Ascending aorta (tissue), 2 donors: ENCODE measurements around the gene SORCS1. TPM values are rescaled to one million over a fixed set of nuclear protein-coding genes. Genes with fewer than 3 reads are reported as not detected.

ENCODE experiments used
- DNase-seq, 2 donors: peaks; one replicate each; pipeline ENCODE4 v3.0.0-alpha.2; 2019; ENCODE audit warnings: low spot score in 2 of 2
- H3K27ac ChIP-seq, 2 donors: fragments of 200-600 bp; sonication (generic); one replicate each; pipeline ENCODE4 v1.5.1; 2016 to 2017; ENCODE audit warnings: mild to moderate bottlenecking in 1 of 2
- H3K27me3 ChIP-seq: fragments of 200-600 bp; sonication (generic); one replicate; pipeline ENCODE4 v1.5.1; 2017
- H3K36me3 ChIP-seq, 2 donors: fragments of 200-600 bp; sonication (generic); one replicate each; pipeline ENCODE4 v1.5.1; 2016
- H3K4me1 ChIP-seq, 2 donors: fragments of 200-600 bp; sonication (generic); one replicate each; pipeline ENCODE4 v1.5.1; 2016 to 2017; ENCODE audit warnings: mild to moderate bottlenecking in 1 of 2
- H3K4me3 ChIP-seq, 2 donors: fragments of 200-600 bp; sonication (generic); one replicate each; pipeline ENCODE4 v1.5.1; 2016 to 2017; ENCODE audit warnings: mild to moderate bottlenecking in 1 of 2
- H3K9me3 ChIP-seq, 2 donors: fragments of 200-600 bp; sonication (generic); one replicate each; pipeline ENCODE4 v1.5.1; 2016
- CTCF ChIP-seq, 3 experiments: fragments of 200-600 bp in 2 of 3; fragments of 450-650 bp in 1 of 3; sonication (generic) in 2 of 3; IDR thresholded peaks; one replicate each; pipeline ENCODE4 v1.5.1; 2016 to 2019; ENCODE audit warnings: antibody characterized with exemption in 3 of 3, mild to moderate bottlenecking in 1 of 3, moderate library complexity in 1 of 3
- intact Hi-C: fragments of 100-400 bp; cut with DNase I; formaldehyde crosslinking; loops from one replicate; pipeline ENCODE4 v1.15.1; 2023
- total RNA-seq: library from RNA; depleted of rRNA; stranded (reverse); fragments of >200 nt; gene quantifications from one replicate; pipeline ENCODE4 v1.1.0, GENCODE V29; 2016

The SORCS1 gene
- total RNA-seq, 1 donor from 2014 or later: not detected

GRCh38 chr10:106949680-106950478, 214.6 kb downstream of the SORCS1 start:
- DNase-seq: no peak
- intact Hi-C loops: no loop called here
- Histone ChIP-seq H3K4me3 (no peak overlapping the region), H3K27ac (no peak overlapping the region), H3K9me3 (no peaks in the 10 kb centered on the region), H3K36me3 (no peaks in the 10 kb centered on the region), H3K4me1 (no peaks in the 10 kb centered on the region), H3K27me3 (no peaks in the 10 kb centered on the region)
- no peak for TF ChIP-seq CTCF (IDR thresholded peaks at IDR 0.05)

- Histone ChIP-seq H3K27ac (no peak overlapping the region), H3K9me3 (no peaks in the 10 kb centered on the region), H3K4me3 (no peak overlapping the region), H3K36me3 (no peaks in the 10 kb centered on the region), H3K27me3 (no peaks in the 10 kb centered on the region), H3K4me1 (no peaks in the 10 kb centered on the region)
- DNase-seq: no peak
- intact Hi-C loops: no loop called here
- TF ChIP-seq CTCF (IDR thresholded peaks at IDR 0.05): no peak
These were observed 216.9 kb downstream of the SORCS1 start for GRCh38 chr10:106947643-106948042.

GRCh38 chr10:106942035-106942662, 222.4 kb downstream of the SORCS1 start:
- H3K27ac ChIP-seq: no peak overlapping the region
- no peaks in the 10 kb centered on the region for H3K27me3 ChIP-seq
- no peak overlapping the region for H3K4me3 ChIP-seq
- intact Hi-C loops: no loop called here
- H3K4me1 ChIP-seq: no peaks in the 10 kb centered on the region
- no peaks in the 10 kb centered on the region for H3K9me3 ChIP-seq
- no peak for TF ChIP-seq CTCF (IDR thresholded peaks at IDR 0.05)
- H3K36me3 ChIP-seq: no peaks in the 10 kb centered on the region
- no peak for DNase-seq

GRCh38 chr10:106941297-106942034, 223.0 kb downstream of the SORCS1 start:
- intact Hi-C loops: no loop called here
- no peaks in the 10 kb centered on the region for H3K9me3 ChIP-seq
- H3K4me3 ChIP-seq: no peak overlapping the region
- no peak for DNase-seq
- H3K27ac ChIP-seq: no peak overlapping the region
- no peak for TF ChIP-seq CTCF (IDR thresholded peaks at IDR 0.05)
- no peaks in the 10 kb centered on the region for H3K4me1 ChIP-seq
- H3K36me3 ChIP-seq: no peaks in the 10 kb centered on the region
- H3K27me3 ChIP-seq: no peaks in the 10 kb centered on the region

- intact Hi-C loops: no loop called here
- Histone ChIP-seq H3K27ac (no peak overlapping the region), H3K4me3 (no peak overlapping the region), H3K9me3 (no peaks in the 10 kb centered on the region), H3K36me3 (no peaks in the 10 kb centered on the region), H3K27me3 (no peaks in the 10 kb centered on the region), H3K4me1 (no peaks in the 10 kb centered on the region)
- DNase-seq: no peak
- TF ChIP-seq CTCF (IDR thresholded peaks at IDR 0.05): no peak
These were observed 226.0 kb downstream of the SORCS1 start for GRCh38 chr10:106938513-106938912.
